GM11168 (cell line): ENCODE measurements around the gene RNF4.
"Not testable (repeated sequence)": the region's sequence is repeated elsewhere in the genome, so short reads cannot be mapped to it uniquely, and the experiment has no call there.

Experiments
- in situ Hi-C: fragments of 300-500 bp; cut with MboI; formaldehyde crosslinking; loops from one replicate; pipeline ENCODE4 v1.12.0; 2022; ENCODE audit warnings: low sequenced_read_pairs; ENCODE audit not compliant: unreplicated experiment

RNF4 gene

GRCh38 chr4:2485956-2486355, 17.1 kb downstream of the RNF4 start:
- in situ Hi-C loops = no loop called here

GRCh38 chr4:2486981-2487380, 18.1 kb downstream of the RNF4 start:
- in situ Hi-C loops = no loop called here

DNA sequence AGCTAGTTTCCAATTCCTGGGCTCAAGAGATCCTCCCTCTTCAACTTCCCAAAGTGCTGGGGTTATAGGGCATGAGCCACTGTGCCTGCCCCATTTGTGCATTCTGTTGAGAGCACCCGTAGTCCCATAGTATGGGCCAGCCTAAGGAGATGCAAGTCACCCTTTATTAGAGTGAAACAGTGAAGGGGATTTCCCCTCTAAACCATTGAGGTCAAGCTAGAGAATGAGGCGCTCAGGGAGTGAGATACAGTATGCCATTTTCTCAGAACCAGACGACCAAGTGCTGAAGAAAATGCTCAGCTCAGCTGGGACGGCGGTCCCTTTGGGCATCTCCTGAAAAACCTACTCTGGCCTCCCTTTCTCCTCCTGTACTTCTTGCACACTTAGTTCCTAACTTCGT, 18.7 kb downstream of the RNF4 start:
- in situ Hi-C loops = no loop called here

DNA sequence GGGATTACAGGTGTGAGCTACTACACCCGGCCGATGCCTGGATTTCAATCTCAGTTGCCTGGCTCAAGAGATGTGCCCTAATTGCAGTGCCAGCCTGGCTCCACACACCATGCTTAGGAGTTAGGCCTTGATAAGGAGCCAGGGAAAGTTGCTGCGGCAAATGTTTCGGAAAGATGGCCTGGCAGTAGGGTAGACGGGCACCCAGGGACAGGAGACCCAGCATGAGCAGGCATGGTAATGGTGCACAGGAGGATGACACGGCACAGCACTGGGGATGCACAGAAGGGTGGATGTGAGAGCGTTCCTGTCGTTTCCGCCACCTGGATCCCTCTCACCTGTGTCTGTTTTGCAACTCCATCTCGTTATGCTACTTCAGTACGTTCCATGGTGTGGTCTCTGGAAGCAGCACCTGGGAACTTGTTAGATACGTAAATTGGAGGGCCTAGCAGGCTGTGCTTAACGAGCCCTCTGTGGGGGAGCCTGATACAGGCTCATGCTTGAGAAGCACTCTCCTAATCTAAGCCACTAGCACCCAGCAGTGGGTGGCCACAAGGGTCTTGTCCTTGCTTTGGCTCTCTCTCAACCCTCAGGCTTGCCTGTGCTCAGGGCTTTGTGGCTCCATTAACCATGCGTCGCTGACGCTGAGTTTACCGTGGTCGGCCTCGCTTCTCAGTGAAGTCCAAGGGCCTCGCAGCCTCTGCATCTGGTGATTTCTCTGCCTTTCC, 20.3 kb downstream of the RNF4 start:
- in situ Hi-C loops = no loop called here

GRCh38 chr4:2489841-2490552, 21.1 kb downstream of the RNF4 start:
- in situ Hi-C loops = no loop called here

GRCh38 chr4:2492970-2493369, 24.1 kb downstream of the RNF4 start:
- in situ Hi-C loops = no loop called here

DNA sequence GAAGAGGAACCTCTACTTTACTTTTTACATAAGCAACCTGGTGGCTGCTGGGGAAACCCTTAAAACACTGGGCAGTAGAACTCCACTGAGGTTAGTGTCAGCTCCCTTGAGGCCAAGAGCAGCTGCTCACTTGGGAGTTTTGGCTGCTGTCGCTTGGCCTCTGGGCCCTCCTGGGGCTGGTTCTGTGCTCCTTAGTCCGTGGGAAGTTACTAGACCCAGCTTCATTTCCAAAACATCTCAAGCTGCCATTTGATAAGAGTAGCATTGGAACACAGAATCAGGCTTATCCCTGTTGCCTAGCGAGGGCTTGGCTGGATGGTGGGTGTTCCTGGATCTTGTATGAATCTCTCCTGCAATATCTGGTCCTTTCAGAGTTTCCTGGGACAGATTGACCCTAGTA, 26.1 kb downstream of the RNF4 start:
- in situ Hi-C loops = no loop called here

GRCh38 chr4:2497324-2497723, 28.4 kb downstream of the RNF4 start:
- in situ Hi-C loops = no loop called here

DNA sequence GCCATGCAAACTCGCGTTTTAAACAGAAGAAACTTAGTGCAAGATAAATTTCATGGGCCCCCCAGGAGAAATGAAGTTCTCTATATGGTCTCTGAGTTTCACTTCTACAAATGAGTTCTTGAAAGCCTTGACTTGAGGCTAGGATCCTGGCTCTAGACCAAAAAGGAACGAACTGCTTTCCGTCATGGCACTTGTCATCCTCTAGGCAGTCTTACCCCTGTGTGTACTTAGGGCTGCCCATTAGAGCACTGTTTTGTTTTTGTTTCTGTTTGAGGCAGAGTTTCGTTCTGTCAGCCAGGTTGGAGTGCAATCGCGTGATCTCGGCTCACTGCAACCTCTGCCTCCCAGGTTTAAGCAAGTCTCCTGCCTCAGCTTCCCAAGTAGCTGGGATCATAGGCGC, 29.0 kb downstream of the RNF4 start:
- in situ Hi-C loops = no loop called here

DNA sequence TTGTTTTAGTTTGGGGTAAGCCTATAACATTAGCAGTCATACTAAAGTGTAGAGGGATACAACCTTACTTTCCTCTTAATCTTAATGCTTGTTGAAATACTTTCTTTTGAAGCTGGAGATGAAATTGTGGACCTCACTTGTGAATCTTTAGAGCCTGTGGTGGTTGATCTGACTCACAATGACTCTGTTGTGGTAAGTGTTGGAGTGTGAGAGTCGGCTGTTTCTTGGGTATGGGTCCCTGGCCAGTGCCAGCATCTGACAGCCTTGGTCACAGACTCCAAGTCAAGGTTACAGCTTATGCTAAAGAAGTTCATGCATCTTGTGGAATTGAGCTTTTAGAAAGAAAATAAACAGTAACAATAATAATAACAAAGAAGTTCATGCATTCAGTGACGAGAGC, 31.6 kb downstream of the RNF4 start:
- in situ Hi-C loops = no loop called here

GRCh38 chr4:2501034-2501594, 32.2 kb downstream of the RNF4 start:
- in situ Hi-C loops = no loop called here

- in situ Hi-C loops = no loop called here
These were observed 34.9 kb downstream of the RNF4 start for GRCh38 chr4:2503809-2504208.

GRCh38 chr4:2507259-2507658, 38.4 kb downstream of the RNF4 start:
- in situ Hi-C loops = no loop called here

DNA sequence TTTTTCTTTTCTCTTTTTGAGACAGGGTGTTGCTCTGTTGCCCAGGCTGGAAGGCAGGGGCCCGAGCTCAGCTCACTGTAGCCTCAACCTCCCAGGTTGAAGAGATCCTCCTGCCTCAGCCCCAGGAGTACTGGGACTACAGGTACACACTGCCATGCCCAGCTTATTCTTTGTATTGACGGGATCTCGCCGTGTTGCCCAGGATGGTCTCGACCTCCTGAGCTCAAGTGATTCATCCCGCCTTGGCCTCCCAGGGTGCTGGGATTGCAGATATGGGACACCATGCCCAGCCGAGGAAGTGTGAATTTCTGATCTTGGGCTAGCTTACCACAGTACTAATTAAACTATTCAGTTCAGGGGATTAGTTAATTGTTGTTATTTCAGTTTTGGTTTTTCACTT, 38.9 kb downstream of the RNF4 start:
- in situ Hi-C loops = no loop called here

GRCh38 chr4:2510351-2511259, 41.7 kb downstream of the RNF4 start:
- in situ Hi-C loops = no loop called here

GRCh38 chr4:2511645-2512131, 42.8 kb downstream of the RNF4 start:
- in situ Hi-C loops = no loop called here

GRCh38 chr4:2512396-2513135, 43.7 kb downstream of the RNF4 start:
- in situ Hi-C loops = no loop called here

DNA sequence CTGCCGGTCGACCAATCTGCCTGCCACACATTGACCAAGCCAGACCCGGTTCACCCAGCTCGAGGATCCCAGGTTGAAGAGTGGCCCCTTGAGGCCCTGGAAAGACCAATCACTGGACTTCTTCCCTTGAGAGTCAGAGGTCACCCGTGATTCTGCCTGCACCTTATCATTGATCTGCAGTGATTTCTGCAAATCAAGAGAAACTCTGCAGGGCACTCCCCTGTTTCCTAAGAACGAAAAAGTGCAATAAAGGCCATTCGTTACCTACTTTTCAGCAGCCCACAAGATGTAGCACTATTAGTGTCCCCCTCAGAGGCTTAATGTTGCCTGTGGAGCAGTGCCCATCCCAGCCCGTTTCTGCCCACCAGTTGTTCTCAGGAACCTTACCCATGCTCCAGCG, 45.3 kb downstream of the RNF4 start:
- in situ Hi-C loops = not testable (repeated sequence)

DNA sequence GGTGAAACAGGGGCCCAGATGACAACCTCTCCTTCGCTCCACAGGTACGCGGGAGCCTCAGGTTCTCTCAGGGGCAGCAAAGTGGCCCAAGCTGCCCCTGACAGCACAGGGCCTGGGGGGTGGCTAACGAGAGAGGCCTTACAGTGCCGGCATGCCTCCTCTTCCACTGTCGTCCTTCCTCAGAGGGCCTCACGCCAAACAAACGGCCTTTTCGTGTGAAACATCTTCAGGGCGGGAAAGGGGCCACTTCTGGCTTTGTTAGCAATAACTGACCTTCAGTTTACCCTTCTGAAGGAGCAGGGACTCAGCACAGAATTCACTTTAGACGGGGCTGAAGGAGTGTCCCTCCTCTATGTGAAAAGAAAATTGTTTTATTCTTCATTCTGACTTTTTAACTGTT, 46.0 kb downstream of the RNF4 start:
- in situ Hi-C loops = not testable (repeated sequence)
